Stomach (tissue), 4 donors: ENCODE data around the gene PNKP.
A peak's percentile ranks its signal among the peaks of the same experiment; 100 is the strongest.

Source experiments
- CTCF ChIP-seq, 7 experiments: fragments of 450-650 bp in 4 of 7; fragments of 200-600 bp in 3 of 7; sonication (generic) in 3 of 7; IDR thresholded peaks; one replicate each; pipeline ENCODE4 v1.5.1; 2016 to 2019; ENCODE audit warnings: antibody characterized with exemption in 7 of 7, control low read depth in 2 of 7, mild to moderate bottlenecking in 1 of 7
- EP300 ChIP-seq: sonication (generic); formaldehyde crosslinking; IDR thresholded peaks from one replicate; pipeline ENCODE4 v1.6.1; 2017; ENCODE audit warnings: antibody characterized with exemption
- POLR2A ChIP-seq, 4 donors: fragments of 450-650 bp; IDR thresholded peaks; one replicate each; pipeline ENCODE4 v1.6.1; 2016; ENCODE audit warnings: antibody characterized with exemption in 4 of 4, control low read depth in 2 of 4, mild to moderate bottlenecking in 1 of 4, moderate library complexity in 1 of 4
- POLR2AphosphoS5 ChIP-seq, 3 donors: sonication (generic); formaldehyde crosslinking; IDR thresholded peaks; one replicate each; pipeline ENCODE4 v1.6.1; 2016; ENCODE audit warnings: antibody characterized with exemption in 3 of 3

DNA sequence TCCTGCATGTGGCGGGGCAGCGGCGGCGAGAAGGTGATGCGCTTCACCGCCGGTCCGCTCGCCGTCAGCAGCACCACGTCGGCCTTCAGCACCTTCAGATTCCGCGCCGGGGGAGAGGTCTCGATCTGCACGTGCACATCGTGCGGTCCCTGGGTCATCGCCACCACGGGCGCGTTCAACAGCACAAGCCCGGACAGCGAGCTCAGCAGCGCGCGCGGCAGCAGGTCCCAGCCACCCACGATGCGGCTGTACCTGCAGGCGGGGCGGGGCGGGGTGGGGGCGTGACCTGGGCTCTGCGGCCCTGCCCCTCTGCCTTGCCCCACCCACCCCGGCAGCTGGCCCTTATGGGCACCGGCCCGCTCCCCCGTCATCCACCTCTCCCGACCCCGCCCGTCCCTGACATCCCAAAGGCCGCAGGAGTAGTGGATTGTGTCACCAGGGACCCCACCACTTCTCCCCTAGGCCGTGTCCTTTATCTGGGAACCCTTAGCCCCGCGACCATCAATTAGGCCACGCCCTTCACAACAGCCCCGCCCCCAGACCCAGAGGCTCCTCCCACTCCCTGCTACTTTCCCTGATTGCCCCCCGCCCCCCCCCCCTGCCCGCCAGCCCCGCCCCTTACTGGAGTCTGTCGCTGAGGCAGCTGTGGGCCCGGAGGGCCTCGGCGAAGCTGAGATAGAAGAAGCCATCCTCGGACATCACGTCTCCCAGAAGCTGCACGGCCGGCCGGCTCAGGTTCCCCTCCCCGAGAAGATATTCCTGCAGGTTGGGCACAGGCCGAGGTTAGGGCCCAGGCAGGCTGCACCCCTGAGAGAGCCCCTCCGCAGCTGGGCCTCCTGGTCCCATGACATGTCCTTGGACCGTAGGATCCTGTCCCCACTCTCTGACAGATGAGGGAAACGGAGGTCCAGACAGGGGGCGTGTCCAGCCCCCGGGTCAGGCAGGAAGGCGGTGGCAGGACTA is 23.3 kb upstream of the PNKP start:
- TF ChIP-seq CTCF (IDR thresholded peaks at IDR 0.05) (peak in 1 of 7 experiments; percentile 16), POLR2A (IDR thresholded peaks at IDR 0.05) (no peak), EP300 (no peak), POLR2AphosphoS5 (IDR thresholded peaks at IDR 0.05) (no peak)
